LHCN-M2 (cell line): ENCODE data around the gene EMID1. TPM values are rescaled to one million over a fixed set of nuclear protein-coding genes. Genes with fewer than 3 reads are reported as not detected.
"Not testable (repeated sequence)": the region's sequence is repeated elsewhere in the genome, so short reads cannot be mapped to it uniquely, and the experiment has no call there.

Source experiments
- DNase-seq: peaks from one replicate; pipeline ENCODE4 v3.0.0-alpha.2; 2012; ENCODE audit warnings: low read depth
- total RNA-seq: library from RNA; depleted of rRNA; stranded (reverse); fragments of >200 nt; gene quantifications from 2 replicates; pipeline ENCODE4 v1.2.3, GENCODE V29; 2014

Gene EMID1
- total RNA-seq, 1 experiment from 2014 or later: 0.29 TPM

DNA sequence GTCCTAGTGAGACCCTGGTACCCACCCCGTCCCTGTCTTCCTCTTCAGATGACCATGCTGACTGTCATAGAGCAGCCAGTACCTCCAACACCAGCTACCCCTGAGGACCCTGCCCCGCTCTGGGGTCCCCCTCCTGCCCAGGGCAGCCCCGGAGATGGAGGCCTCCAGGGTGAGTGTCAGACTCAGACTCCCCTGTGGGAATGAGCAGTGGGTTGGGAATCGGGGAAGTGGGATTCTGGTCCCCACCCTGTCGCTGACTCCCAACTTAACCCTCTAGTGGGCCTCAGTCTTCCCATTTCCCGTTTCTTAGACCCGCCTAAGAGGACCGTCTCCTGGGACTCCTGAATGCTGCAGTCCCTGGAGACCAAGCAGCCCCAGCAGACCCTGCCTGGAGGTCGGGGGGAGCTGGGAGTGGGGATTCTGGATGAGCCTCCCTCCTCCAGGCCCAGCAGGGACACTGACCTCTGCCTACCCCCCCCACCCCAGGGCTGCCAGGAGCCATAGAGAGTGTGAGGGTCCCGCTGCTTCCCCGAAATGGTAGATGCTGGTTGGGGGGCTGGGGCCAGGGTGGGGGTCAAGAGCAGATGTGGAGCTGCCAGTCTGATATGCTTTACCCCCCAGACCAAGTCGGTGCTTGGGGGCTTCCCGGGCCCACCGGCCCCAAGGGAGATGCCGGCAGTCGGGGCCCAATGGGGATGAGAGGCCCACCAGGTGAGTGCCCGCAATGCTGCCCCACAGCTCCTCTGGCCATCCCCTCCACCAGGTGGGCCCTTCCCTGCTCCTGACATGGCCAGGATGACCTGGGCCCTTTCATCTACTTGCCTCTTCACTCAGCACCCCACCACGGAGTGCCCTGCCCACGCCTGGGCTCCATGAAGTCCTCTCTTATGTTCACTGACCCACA lies 25.5 kb downstream of the EMID1 start:
- no peak for DNase-seq

DNA sequence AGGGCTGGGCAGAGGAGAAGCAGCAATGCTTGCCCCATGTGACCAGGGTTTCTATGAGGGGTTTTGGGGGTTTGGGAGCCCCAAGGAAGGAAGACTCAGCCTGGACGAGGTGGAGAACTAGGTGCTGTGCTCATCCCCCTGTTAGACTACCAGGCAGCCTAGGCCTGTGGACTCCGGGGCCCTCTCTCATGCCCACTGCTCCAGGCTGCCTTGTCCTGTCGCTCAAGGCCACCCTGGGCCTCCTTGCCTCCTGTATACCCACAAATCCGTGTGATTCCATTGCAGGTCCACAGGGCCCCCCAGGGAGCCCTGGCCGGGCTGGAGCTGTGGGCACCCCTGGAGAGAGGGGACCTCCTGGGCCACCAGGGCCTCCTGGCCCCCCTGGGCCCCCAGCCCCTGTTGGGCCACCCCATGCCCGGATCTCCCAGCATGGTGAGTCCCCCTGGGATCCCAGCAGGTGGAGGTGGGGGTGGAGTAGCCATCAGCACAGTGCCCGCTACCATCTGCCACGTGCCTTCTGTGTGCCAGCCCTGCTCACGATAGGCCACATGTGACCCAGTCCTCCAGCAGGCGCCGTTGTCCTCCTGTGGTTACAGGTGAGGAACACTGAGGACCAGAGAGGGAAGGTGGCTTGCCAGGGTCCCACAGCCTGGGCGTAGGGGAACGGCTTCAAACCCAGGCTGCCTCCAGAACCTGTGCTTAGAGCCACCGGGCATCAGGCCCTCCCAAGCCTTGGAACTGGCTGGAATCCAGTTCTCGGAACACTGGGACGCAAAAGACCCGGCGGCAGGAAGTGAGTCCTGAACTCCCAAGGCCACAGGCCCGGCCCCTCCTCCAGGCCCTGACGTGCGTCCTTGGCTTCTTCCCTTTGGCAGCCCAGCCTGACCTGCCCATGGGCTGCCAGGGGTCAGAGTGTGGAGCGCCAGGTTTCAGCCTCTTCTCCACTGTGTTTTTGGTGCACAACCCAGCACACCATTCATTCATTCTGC lies 26.6 kb downstream of the EMID1 start:
- DNase-seq: no peak

- no peak for DNase-seq
These were observed 27.7 kb downstream of the EMID1 start for GRCh38 chr22:29233277-29233877.

- DNase-seq: not testable (repeated sequence)
These were observed 34.8 kb downstream of the EMID1 start for GRCh38 chr22:29240481-29240880.

DNA sequence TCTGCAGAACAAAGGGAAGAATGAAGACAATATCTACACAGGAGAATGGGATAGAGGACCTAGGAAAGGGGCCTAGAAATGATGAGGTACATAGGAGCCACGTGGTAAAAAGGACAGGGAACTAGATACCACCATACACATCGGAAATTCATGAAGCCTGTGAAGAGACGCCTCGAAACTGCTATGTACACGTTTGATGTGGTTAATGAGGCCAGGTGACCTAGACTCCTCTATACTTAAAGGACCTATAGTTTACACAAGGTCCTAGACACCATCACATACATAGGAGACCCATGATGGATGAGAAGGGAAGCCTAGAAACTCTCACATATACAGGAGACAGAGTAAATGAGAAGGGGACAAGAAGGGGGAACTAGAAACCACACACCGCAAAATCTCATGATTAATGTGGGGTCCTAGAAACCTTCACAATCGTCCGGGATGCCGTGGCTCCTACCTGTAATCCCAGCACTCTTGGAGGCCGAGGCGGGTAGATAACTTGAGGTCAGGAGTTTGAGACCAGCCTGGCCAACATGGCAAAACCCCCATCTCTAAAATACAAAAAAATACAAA lies 38.3 kb downstream of the EMID1 start:
- no peak for DNase-seq

DNA sequence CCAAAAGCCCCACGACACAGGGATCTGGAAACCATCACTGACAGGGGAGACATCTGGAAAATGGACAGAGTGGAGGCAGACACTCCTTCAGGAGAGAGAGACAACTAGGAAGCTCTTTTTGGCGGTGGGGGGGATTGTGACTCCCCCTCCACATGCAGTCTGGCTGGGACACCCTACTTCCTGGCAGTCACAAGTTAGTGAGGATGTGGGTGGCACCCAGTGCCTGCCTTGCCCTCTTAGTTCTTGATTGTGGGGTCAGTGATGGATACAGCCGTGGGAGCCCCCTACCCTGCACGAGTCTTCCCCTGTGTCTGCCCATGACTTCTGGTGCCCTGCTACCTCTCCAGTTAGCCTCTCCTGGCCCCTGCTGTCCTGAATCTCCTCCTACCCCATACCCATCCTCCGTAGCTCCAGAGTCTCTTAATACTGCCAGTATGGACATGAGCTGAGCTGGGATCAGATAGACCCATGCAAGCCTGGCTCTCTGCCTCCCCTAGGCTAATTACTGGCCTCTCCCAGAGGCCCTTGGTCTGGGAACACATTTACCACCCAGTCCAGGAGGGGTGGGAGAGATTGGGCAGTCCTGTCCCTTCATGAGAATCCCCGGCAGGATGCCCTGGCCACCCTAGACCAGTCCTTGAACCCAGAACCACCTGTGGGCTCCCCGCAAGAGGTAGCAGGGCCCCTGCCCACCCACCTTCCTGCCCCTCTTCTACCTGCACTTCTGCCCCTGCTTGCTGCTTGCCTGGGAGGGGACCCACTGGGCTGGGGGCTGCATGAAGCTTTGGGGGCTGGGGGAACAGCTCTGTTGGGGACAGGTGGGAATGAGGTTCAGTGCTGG lies 39.3 kb downstream of the EMID1 start:
- DNase-seq: no peak

DNA sequence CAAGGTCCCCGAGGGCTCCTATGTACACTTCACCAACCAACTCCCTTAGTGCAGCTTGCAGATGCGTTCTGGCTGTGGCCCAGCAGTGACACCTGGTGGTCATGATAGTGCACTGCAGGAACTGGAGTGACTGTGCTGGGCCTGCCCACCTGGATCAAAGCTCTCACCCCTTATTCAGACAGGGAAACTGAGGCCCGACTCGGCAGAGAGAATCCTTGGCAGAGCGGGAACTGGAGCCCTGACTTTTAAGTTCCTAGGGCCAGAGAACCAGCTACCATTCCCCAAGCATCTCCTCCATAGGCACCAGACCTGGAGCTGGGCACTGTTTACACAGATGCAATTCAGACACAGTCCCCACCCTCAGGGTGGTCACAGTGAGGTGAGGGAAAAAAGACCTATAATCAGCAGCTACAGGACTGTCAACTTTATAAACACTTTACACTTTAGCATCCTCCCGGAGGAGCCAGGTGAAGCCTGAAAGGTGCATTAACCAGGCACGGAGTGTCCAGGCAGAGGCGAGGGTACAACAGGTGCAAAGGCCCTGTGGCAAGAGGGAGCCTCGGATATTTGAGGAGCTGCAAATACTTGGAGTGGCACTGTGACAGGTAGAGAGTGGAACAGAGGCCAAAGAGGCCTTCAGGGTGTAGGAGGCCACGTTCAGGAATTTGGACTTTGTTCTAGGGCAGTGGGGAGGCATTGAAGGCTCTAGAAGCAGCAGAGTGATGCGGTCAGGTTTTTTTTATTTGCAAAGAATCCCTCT lies 40.1 kb downstream of the EMID1 start:
- DNase-seq: peak; percentile 51

DNA sequence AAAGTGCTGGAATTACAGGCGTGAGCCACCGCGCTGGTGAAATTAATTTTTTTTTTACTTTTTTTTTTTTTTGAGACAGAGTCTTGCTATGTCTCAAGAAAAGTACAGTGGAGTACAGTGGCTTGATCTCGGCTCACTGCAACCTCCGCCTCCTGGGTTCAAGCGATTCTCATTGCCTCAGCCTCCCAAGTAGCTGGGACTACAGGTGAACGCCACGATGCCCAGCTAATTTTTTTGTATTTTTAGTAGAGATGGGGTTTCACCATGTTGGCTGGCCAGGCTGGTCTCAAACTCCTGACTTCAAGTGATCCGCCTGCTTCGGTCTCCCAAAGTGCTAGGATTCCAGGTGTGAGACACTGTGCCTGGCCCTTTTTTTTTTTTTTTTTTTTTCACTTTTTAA lies 42.2 kb downstream of the EMID1 start:
- not testable (repeated sequence) for DNase-seq

- no peak for DNase-seq
These were observed 45.6 kb downstream of the EMID1 start for GRCh38 chr22:29251265-29251664.

DNA sequence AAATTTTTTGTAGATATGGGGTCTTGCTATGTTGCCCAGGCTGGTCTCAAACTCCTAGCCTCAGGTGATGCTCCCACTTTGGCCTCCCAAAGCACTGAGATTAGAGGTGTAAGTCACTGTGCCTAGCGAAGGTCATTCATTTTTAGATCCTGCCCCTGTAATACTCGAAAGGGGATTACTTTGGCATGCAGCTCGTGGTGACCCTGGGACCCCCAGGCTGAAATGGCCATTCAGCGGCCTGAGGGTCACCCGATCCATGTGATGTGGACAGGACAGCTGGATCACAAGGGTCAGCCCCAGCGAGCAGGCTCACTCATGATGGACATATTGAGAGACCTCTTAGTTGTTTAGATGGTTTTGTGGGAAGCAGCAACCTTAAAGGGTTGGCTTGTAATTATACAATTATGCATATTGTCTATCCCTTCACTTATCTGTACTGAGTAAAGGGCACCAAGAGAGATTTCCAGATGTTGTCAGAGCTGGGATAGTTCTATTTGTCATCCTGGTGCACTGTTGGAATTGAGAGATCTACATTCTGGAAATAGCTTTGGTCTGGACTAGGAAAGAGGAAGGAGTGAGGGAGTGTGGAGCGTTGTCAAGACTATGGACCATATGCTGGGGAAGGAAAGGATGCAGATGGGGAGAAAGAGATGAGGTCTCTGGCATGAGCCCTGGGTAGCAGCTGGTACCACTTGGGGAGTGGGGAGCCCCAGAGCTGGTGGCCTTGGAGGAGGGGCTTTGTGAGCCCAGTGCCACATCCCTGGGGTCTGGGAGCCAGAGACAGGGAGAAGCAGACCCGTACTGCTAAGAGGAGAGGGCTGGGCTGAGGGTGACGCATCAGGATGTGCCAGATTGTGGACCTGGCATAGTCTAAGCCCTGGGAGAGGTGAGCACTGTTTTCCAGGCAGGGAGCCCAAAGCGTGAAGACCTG lies 46.5 kb downstream of the EMID1 start:
- no peak for DNase-seq

DNA sequence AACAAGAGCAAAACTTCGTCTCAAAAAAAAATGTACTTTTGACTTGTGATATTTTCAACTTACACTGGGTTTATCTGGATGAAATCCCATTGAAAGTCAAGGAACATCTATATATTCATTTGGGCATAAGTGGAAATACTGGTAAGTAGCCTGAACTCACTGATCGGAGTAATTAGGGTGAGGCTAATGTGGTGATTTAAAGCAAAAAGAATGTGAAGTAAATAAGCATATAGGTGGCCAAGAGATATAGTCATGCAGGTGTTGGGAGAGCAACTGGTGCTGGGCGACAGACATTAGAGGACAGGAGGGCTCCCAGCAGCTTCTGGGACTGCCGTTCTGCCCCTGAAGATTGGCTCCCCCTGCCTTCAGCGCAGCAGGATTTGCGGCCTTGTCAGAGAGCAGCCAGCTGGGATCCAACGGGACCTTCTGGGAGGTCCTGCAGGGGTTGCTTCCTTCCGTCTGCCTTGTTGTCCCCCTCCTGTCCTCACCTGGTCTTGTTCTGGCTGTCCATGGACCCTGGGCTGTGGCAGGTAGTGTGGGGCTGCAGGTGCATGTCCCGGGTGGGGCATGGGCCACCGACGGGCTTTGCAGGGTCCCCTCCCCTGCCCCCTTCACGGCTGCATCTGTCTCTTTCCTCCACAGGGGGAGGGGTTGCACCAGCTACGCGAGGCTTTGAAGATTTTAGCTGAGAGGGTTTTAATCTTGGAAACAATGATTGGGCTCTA lies 48.0 kb downstream of the EMID1 start:
- no peak for DNase-seq

DNA sequence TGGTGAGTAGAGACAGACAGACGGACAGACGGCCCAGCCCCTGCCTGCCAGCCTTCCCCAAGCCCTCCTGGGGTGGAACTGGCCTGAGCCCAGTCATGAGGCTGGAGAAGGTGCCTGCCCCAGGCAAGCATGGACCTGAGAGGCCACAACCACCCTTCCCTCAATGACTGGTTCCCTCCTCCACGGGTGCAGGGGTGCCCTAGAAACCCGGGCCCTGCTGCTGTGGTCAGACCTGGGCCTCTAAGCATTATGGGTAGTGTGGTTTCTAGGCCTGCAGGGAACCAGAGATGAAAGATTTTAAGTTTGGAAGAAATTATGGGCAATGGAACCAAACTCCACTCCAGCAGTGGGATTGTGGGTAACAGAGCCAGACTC lies 48.6 kb downstream of the EMID1 start:
- DNase-seq: no peak

- DNase-seq: no peak
These were observed 49.4 kb downstream of the EMID1 start for GRCh38 chr22:29255064-29255621.

DNA sequence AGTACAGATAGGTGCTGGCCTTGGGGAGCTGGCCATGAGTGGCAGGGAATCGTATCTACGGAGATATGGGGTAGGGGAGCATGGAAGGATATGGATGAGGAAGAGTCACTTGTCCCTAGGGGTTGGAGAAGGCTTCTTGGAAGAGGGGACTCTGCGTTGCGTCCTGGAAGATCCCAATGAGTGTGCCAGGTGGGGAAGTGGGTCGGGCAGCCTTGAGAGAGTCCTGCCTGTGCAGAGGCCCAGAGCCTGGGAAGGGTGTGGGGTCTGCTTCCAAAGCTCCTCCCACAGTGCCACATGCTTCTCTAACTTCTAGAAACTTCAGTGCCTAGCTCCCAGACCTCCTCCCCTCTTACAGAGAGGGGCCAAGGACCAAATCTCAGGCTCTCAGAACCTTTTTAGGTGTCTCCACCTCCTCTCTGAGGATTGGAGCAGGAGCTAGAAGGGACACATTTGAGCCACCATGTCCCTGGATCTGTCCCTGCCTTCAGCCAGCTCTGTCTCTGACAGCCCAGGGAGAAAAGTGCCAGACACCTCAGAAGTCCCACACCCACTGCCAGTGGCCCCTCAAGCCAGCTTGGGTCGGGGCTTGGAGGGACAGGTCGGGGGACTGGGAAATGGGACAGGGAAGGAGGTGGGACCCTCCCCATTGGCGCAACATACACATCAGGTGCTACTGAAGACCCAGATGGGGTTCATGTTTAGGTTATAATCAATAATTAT lies 51.1 kb downstream of the EMID1 start:
- DNase-seq: no peak

- DNase-seq: no peak
These were observed 52.1 kb downstream of the EMID1 start for GRCh38 chr22:29257751-29258181.

DNA sequence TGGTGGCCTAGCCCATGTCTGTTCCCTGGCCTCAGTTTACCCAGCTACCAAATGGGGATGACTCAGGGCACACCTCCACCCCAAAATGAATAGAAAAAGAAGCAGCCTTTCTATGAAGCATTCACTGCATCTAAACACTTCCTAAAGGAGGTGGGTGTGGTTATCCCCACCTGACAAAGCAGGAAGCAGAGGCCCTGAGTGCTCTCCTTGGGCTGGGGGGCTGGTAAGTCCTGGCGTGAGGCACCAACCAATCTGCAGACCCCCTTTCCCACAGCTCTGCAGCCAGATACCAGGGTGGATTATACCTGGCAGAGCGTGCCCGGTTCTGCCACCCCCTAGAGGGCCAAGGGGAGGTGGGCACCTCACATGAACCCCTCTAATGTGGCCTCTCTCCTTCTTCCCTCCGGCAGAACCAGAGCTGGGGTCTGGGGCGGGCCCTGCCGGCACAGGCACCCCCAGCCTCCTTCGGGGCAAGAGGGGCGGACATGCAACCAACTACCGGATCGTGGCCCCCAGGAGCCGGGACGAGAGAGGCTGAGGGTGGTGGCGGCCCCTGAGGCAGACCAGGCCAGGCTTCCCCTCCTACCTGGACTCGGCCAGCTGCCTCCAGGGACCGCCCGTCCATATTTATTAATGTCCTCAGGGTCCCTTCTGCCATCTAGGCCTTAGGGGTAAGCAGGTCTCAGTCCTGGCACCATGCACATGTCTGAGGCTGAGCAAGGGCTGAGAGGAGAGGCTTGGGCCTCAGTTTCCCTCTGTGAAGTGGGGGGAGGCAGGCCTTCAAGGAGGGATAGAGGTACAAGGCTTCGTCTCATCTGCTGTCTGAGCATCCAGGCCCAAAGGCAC lies 52.9 kb downstream of the EMID1 start:
- DNase-seq: no peak
